T-helper 9 cell (primary cell): ENCODE measurements around the gene RUNX2.

Experiments used
- DNase-seq: peaks from one replicate; pipeline ENCODE4 v3.0.0-alpha.2; 2020

The RUNX2 gene

GRCh38 chr6:45415788-45416518, 87.8 kb downstream of the RUNX2 start:
- DNase-seq, result no peak

- DNase-seq, result no peak
These were observed 88.6 kb downstream of the RUNX2 start for GRCh38 chr6:45416700-45417099.

DNA sequence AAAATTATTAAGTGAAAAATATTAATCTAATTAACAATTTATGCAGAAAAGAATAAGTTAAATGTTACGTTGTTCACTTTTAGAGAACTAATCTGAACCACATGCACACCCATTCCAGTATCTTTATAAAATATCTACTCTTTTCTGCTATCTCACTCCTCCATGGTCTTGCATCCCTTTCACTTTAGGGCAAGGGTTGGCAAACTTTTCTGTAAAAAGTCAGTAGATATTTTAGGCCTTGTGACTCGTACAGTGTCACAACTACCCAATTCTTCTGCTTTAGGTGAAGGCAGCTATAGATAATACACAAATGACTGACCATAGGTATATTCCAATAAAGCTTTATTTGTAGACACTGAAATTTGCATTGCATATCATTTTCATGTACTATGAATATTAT, 89.3 kb downstream of the RUNX2 start:
- DNase-seq, result no peak

DNA sequence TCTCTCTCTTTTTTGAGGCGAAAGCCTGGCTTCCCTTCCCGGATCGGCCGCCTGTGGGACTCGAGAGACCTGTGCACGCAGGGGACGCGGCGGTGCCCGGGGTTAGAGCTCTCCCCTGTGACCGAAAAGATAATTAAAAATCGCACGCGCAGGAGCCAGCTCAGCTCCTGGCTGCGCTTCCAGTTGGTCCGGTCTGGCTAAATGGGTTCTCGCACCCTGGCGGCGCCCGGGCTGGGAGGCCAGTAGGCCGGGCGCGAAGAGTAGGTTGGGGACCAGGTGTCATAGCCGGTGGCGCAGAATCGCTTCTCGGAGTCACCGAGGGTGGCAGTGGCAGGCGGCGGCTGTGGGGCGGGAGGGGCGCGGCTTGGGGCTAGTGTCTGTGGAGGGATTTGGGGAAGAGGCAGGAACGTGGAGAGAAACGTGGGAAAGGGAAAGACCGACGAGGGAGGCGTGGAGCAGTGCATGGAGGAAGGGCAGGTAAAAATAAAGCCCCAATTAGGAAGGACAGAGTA, 91.5 kb downstream of the RUNX2 start:
- peak; percentile 43 for DNase-seq

- DNase-seq, result peak; percentile 53
These were observed 92.2 kb downstream of the RUNX2 start for GRCh38 chr6:45420083-45420908.

- no peak for DNase-seq
These were observed 93.0 kb downstream of the RUNX2 start for GRCh38 chr6:45420909-45421708.

GRCh38 chr6:45421709-45422502, 93.8 kb downstream of the RUNX2 start:
- peak; percentile 34 for DNase-seq

GRCh38 chr6:45422503-45423110, 94.5 kb downstream of the RUNX2 start:
- peak; percentile 57 for DNase-seq

- peak; percentile 23 for DNase-seq
These were observed 95.1 kb downstream of the RUNX2 start for GRCh38 chr6:45423111-45423823.

DNA sequence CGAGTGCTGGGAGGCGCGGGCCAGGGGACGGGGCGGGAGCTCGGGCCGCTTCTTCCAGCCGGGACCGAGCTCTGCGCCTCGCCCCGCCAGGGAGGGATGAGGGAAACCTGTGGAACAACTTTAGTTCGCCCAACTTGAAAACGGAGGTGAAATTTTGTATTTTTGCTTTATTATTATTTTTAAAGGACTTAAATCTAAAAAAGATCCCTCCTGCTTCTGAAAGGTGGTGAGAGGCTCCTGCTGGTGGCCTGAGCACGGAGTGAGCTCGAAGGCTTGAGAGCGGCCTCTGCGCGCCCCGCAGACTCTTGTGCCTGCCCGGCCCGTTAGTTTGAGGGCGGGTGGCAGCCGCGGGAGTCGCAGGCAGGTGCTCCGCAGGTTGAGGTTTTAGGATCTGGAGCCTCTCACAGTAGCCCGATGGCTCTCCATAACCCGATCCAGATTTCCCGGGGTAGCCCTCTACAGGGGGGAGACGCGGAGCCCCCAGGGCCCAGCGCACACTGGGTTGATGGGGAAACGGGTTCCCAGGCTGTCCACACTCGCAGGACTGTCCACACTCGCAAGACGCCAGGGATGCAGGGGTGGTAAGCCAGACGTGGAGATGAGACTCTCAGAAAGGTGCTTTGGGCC, 95.8 kb downstream of the RUNX2 start:
- no peak for DNase-seq

DNA sequence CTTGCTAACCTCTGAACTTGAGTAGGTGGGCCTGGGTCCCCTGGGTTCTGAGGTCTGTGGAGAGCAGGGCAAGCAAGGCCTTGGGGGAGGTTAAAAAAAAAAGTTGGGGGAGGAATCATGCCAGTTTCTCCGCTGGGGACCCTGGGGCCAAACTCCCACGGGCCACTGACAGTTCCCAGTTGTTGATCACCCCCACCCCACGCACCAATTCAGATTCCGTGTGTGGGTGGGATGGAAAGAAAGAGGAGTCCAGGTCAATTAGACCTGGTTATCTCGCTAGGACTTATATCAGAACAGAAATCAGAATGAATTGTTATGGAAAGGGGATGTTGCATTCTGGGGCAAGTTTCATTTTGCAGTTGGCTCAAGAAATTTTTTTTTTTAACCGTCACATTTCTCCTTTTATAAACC, 96.3 kb downstream of the RUNX2 start:
- DNase-seq, result no peak

- no peak for DNase-seq
These were observed 98.1 kb downstream of the RUNX2 start for GRCh38 chr6:45426251-45426650.

- no peak for DNase-seq
These were observed 99.6 kb downstream of the RUNX2 start for GRCh38 chr6:45427726-45428125.

DNA sequence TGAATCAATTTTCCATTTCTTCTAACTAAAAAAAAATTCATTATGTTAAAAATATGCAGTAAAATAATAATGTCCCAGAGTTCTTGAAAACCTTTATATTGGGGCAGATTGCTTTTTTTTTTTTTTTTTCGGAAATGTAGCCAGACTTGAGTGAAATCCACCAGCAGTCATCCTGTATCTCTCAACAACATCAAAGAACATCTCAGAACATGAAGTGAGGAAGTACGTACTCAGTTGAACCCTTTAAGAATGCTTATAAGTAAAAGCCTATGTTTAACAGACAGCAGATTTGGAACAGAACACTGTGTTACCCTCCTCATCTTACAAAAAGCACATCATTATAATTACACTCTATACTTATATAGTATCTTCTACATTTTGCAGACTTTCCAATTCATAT, 100.6 kb downstream of the RUNX2 start:
- DNase-seq, result no peak

GRCh38 chr6:45430590-45431202, 102.6 kb downstream of the RUNX2 start:
- no peak for DNase-seq

DNA sequence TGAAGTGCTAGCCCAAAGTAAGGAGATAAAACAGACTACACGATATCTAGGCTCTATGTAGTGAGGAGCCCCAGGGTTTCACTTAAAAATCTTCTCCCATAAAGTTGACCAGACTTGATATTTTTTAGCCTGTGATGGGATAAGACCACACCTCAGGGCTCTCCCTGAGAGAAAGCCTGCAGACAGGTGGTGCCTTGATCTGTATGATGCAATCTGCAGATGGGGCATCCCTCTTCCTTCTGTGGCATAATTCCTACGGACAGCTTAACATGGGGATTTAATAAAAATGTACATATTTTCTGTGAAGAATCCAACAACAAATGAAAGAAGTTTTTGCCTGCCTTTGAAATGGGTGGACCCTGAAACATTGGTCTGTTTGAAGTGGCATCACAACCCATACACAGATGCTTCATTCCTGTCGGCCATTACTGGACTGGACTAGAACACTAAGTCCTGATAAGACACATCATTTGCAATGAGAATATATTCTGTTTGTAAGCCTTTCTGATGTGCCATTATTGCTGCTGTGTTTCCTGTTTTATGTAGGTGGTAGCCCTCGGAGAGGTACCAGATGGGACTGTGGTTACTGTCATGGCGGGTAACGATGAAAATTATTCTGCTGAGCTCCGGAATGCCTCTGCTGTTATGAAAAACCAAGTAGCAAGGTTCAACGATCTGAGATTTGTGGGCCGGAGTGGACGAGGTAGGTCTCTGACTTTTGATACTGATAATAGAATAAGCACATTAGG, 103.4 kb downstream of the RUNX2 start:
- DNase-seq, result no peak

DNA sequence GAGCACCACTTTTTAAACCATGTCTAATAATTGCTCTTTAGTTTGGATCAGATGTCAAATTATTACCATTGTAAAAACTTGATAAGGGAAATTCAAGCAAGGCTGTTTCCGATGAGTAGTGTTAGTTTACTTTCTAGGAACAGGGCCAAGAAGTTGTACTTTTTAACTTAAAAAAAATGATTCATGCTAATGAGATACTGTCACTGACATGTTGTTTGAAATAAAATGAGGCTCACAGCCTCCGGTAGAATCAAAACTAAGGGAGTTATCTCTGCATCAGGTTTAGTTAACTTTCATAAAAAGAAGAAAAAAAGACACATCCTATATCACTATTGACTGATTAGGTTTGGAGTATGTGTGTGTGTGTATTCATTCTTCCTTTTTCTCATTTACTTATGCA, 104.8 kb downstream of the RUNX2 start:
- DNase-seq, result no peak

DNA sequence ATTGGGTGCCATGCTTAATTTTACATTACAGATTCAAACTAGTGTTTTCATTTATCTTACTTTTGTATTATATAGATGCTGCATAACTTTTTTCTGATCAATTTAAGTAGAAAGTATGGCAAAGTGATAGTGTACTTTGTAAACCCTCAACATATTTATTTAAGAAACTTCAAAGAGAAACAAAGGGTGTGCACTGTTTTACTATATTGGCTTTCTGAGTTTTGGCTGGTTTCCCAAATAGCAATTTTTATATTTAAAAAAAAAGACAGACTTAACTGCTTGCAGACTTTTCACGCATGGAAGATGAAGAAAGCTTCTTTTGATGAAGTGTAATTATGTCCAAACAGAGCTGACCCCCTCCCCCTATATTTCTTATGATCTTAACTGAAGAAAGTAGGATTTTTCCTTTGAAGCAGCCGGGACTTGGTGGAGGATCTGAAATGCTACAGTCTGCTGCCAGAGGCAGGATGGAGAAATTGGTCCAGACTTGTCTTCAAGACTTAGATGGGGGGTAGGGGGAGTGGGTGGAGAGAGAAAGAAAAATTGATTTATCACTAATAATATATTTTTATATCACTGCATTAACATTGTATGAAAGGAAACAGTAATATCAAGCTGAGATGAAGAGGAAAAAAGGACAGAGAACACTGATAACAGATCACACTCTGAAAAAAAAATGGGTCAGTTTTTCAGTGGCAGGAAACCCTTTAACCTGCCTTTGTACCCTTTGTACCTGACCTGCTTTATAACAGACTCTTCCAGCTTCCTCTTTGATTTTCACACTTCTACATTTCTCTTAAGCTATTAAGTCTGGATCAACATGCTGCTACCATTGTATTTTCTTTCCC, 105.6 kb downstream of the RUNX2 start:
- no peak for DNase-seq

- no peak for DNase-seq
These were observed 106.2 kb downstream of the RUNX2 start for GRCh38 chr6:45434381-45434700.
